HT-29 (cell line): ENCODE results near the gene MYCBP2. TPM values are rescaled to one million over a fixed set of nuclear protein-coding genes. Genes with fewer than 3 reads are reported as not detected.
"Not testable (repeated sequence)": the region's sequence is repeated elsewhere in the genome, so short reads cannot be mapped to it uniquely, and the experiment has no call there.

Experiments
- DNase-seq: peaks from one replicate; pipeline ENCODE4 v3.0.0-alpha.2; 2015; ENCODE audit warnings: low spot score
- total RNA-seq: library from RNA; depleted of rRNA; stranded (reverse); fragments of >200 nt; shearing (Covaris generic); gene quantifications from 2 replicates; pipeline ENCODE4 v1.2.3, GENCODE V29; 2014

MYCBP2 gene
- total RNA-seq, 1 experiment from 2014 or later = 54.9 TPM

- no peak for DNase-seq
Measured at GRCh38 chr13:77207943-77208342, 119.0 kb downstream of the MYCBP2 start.

- not testable (repeated sequence) for DNase-seq
Measured at GRCh38 chr13:77198995-77199394, 127.9 kb downstream of the MYCBP2 start.

- DNase-seq = no peak
Measured at GRCh38 chr13:77196052-77196618, 130.8 kb downstream of the MYCBP2 start.

GRCh38 chr13:77190349-77190958 lies 136.4 kb downstream of the MYCBP2 start:
- no peak for DNase-seq

GRCh38 chr13:77185721-77186120 lies 141.2 kb downstream of the MYCBP2 start:
- DNase-seq = no peak

GRCh38 chr13:77184455-77184854 lies 142.4 kb downstream of the MYCBP2 start:
- no peak for DNase-seq

GRCh38 chr13:77180011-77180410 lies 146.9 kb downstream of the MYCBP2 start:
- no peak for DNase-seq

DNA sequence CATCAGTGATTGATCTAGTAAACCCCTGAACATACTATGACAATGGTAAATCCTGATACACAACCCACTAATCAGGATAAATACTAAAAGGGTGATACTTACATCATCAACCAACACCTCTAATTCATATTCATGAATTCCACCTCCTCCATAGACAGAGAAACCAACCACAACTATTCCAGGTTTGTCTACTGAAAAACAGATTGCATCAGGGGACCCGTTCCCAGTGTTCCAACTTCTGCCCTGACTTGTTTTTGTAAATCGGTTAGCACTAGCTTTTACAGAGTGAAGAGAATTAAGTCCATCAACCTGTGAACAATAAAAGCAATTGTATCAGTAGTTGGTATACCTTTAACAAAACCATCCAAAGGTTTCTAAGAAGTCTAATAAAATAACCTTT lies 149.2 kb downstream of the MYCBP2 start:
- DNase-seq = no peak

DNA sequence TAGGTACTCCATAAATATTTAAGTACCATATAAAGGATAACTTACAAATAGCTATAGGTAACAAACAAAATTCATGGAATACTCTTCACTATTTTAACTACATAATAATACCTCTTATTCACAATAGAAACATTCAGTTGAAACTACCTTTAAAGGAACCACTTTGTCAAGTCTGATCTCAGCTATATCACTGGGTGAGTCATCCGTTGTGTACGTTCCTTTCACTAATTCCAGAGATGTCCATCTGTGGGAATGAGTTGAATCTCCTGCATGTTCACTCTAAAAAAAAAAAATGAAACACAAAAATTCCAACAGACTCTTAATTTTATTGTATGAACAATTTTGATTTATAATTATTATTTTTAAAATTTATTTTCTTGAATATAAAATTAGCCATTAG lies 150.5 kb downstream of the MYCBP2 start:
- DNase-seq = no peak

DNA sequence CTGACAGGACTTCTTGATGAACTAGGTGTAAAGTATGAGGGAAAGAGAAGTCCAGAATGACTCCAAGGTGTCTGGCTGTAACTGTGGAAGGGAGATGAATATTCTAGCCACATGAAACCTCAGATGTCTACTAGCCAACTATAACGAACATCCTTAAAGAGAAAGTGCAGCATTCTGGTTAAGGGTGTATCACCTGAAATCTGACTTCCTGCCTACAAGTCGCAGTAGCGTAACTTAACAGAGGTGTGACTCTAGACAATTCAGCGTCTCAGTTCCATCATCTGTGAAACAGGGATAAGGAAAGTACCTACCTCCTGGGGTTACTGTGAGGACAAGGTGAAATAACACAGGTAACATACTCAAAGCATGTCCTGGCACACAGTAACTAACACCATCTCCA lies 154.2 kb downstream of the MYCBP2 start:
- no peak for DNase-seq

DNA sequence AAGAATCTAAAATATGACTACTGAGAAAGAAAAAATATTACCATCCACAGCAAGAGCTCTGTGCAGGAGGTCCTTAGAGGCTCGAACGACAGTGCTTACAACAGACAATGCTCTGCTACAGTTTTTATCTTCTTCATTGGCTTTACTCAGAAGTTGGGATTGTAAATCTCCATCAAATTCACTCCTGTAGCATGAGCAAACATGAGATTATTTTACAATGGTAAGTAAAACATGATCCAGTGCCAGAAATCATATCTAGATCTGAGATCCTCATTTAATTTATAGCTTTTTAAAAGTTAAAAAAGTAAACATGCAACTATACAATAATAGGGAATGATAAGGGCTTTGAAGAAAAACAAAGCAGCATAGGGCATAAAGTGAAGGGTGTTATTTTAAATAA lies 155.4 kb downstream of the MYCBP2 start:
- DNase-seq = no peak

DNA sequence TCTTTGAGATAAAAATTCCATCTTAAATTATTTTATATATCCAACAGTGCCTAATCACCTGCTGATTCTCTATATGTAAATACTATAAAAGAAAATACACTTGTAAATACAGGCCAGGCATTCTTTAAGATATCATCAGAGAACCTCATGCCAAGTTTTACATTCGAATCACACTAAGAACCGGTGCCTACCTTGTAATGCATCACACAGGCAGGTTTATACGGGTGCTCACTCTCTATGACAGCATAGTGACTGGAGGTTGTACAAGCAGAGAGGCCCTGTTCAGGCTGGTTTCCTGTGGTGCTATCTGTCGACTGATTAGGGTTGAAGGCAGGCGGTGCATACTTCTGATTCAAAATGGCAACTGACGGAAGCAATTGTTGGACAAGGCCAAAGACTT lies 158.7 kb downstream of the MYCBP2 start:
- no peak for DNase-seq

GRCh38 chr13:77150651-77151050 lies 176.2 kb downstream of the MYCBP2 start:
- DNase-seq = no peak

DNA sequence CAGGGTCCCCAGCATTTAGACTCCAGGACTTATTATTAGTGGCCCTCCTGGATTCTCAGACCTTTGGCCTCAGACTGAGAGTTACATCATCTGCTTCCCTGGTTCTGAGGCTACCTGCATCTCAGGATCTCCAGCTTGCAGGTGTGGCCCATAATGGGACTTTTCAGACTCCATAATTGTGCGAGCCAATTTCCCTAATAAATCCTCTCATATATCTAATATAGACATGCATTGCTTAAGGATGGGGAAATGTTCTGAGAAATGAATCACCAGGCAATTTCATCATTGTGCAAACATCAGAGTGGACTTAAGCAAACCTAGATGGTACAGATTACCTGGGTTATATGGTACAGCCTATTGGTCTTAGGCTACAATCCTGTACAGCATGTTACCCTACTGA lies 183.5 kb downstream of the MYCBP2 start:
- peak; percentile 80 for DNase-seq

DNA sequence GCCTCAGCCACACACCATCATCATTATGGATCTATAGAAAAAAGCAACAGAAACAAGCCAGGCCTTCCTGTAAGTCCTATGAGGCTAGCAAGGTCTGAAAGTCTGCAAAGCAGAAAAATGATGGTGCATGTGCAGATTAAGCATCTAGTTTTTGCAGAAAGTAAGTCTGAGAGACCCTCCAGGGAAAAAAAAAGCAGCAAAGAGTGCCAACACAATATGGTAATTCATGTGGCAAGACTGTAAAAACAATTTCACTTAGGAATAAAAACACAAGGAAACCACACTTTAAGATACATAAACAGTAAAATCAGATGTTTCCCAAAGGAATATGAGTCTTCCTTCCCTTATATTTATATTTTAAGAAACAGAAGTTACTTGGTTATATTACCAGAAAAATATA lies 187.6 kb downstream of the MYCBP2 start:
- DNase-seq = no peak

- DNase-seq = no peak
Measured at GRCh38 chr13:77138813-77139212, 188.1 kb downstream of the MYCBP2 start.

- DNase-seq = no peak
Measured at GRCh38 chr13:77136902-77137420, 189.9 kb downstream of the MYCBP2 start.

GRCh38 chr13:77124423-77124822 lies 202.5 kb downstream of the MYCBP2 start:
- no peak for DNase-seq

- no peak for DNase-seq
Measured at GRCh38 chr13:77118134-77118533, 208.8 kb downstream of the MYCBP2 start.

DNA sequence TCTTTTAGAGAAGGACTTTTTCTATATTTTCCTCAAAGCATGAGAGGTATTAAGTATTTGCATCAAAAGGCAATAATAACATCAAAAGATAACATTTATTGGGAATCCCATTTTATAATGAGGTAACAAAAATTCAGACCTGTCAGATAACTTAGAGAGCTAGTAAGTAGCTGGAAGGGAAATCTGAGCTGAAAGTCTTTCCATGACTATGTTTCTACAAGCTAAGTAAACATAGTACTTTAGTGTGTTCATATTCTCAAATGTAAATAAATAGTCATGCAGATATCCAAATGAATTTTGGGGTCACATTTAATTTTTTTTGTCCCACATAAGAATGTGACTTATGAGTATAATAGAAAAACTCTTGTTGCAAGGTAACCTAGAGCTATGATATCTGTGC lies 212.6 kb downstream of the MYCBP2 start:
- DNase-seq = no peak

DNA sequence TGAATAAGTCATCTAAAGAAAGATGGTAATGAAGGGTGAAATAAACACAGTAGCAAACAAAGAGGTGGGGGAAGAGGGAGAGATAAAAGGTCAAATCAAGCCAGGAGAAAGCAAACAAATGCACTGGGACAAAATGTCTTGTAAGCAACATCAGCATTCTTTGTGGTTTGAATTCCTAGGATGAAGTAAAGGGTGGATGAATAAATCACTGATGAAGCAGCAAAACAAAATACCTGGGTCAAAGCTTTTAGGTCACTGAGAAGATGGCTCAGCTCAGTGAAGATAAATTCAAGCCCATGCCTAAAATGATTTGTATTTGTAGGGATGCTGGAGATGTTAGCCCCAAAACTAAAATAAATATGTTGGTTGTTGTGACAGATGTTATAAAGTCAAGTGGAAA lies 213.4 kb downstream of the MYCBP2 start:
- no peak for DNase-seq

GRCh38 chr13:77105051-77105450 lies 221.8 kb downstream of the MYCBP2 start:
- no peak for DNase-seq

GRCh38 chr13:77099415-77099814 lies 227.5 kb downstream of the MYCBP2 start:
- no peak for DNase-seq

DNA sequence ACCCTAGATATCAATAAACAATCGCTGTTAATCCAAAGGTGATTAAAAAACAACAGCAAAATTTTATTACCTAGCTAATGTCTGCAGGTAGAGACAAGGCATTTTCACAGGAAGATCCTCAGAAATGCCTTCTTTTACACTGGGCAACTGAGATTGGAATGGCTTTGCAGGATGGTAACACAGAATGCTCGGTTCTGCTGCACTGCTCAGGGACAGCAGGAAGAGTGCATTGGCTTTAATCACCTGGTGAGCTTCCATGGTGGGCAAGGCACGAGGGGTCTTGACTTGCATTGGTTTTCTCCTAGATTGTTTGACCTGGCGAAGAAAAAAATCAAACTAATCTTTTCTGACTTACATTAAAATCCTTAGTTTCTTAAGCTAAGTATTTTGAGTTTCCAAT lies 231.6 kb downstream of the MYCBP2 start:
- no peak for DNase-seq
